KMS-11 (cell line): ENCODE results near the gene LARP4B.

Experiments
- H2AFZ ChIP-seq: fragments of 200-600 bp; sonication (generic); 2 replicates; pipeline ENCODE4 v1.6.1; 2016; ENCODE audit warnings: antibody characterized with exemption, mixed run types, low read depth
- H3K27ac ChIP-seq: fragments of 200-600 bp; sonication (generic); 2 replicates; pipeline ENCODE4 v1.6.1; 2016; ENCODE audit warnings: mild to moderate bottlenecking, mixed run types
- H3K27me3 ChIP-seq: fragments of 200-600 bp; sonication (generic); 2 replicates; pipeline ENCODE4 v1.6.1; 2017; ENCODE audit warnings: mild to moderate bottlenecking, low read depth, mixed run types, moderate library complexity; ENCODE audit not compliant: insufficient read depth
- H3K36me3 ChIP-seq: fragments of 200-600 bp; sonication (generic); 2 replicates; pipeline ENCODE4 v1.6.1; 2017; ENCODE audit warnings: mild to moderate bottlenecking, mixed run types; ENCODE audit not compliant: insufficient read depth
- H3K4me1 ChIP-seq: fragments of 200-600 bp; sonication (generic); 2 replicates; pipeline ENCODE4 v1.6.1; 2016; ENCODE audit warnings: mild to moderate bottlenecking, low read depth, mixed run types; ENCODE audit not compliant: poor library complexity, severe bottlenecking
- H3K4me2 ChIP-seq: fragments of 200-600 bp; sonication (generic); 2 replicates; pipeline ENCODE4 v1.7.0; 2016; ENCODE audit warnings: mild to moderate bottlenecking, mixed run types
- H3K4me3 ChIP-seq: fragments of 200-600 bp; sonication (generic); IDR thresholded peaks from 2 replicates; pipeline ENCODE4 v1.6.1; 2017; ENCODE audit warnings: low read depth, low read length, mixed read lengths; ENCODE audit not compliant: insufficient read depth
- H3K79me2 ChIP-seq: fragments of 200-600 bp; sonication (generic); 2 replicates; pipeline ENCODE4 v1.6.1; 2016; ENCODE audit warnings: low read depth, mixed run types; ENCODE audit not compliant: insufficient read depth
- H3K9ac ChIP-seq: fragments of 200-600 bp; sonication (generic); 2 replicates; pipeline ENCODE4 v1.6.1; 2016; ENCODE audit warnings: mild to moderate bottlenecking, mixed run types
- H4K20me1 ChIP-seq: fragments of 200-600 bp; sonication (generic); 2 replicates; pipeline ENCODE4 v1.6.1; 2016; ENCODE audit warnings: mild to moderate bottlenecking, mixed run types; ENCODE audit not compliant: insufficient read depth
- CTCF ChIP-seq: fragments of 200-600 bp; sonication (generic); conservative IDR thresholded peaks from 2 replicates; pipeline ENCODE4 v1.6.1; 2017; ENCODE audit warnings: low read depth, mild to moderate bottlenecking, antibody characterized with exemption, low read length, moderate library complexity, mixed read lengths

Gene LARP4B

GRCh38 chr10:846126-846685, 85.3 kb downstream of the LARP4B start:
- no peaks in the 10 kb centered on the region for H3K27me3 ChIP-seq
- peak overlapping the region; percentile 14; the same call in 1 of the 2 replicates for H3K4me2 ChIP-seq
- H3K27ac ChIP-seq: 0 out of 2 replicates have a peak overlapping the region, but pooled peaks have one; percentile 1
- H3K36me3 ChIP-seq: peaks cover 5% of the 10 kb centered on the region; the same call in 1 of the 2 replicates
- peaks cover 80% of the 10 kb centered on the region for H3K79me2 ChIP-seq
- H3K4me3 ChIP-seq: no peak overlapping the region
- no peak overlapping the region for H2AFZ ChIP-seq
- H4K20me1 ChIP-seq: peaks cover 10% of the 10 kb centered on the region; the same call in 1 of the 2 replicates
- peaks cover 49% of the 10 kb centered on the region for H3K4me1 ChIP-seq
- no peak for TF ChIP-seq CTCF
- no peak overlapping the region for H3K9ac ChIP-seq

- Histone ChIP-seq H3K9ac (no peak overlapping the region), H4K20me1 (peaks cover 10% of the 10 kb centered on the region; the same call in 1 of the 2 replicates), H2AFZ (no peak overlapping the region), H3K27ac (0 out of 2 replicates have a peak overlapping the region, but pooled peaks have one; percentile 1), H3K36me3 (peaks cover 9% of the 10 kb centered on the region; the same call in 1 of the 2 replicates), H3K4me2 (no peak overlapping the region; the same call in 1 of the 2 replicates), H3K79me2 (peaks cover 75% of the 10 kb centered on the region), H3K4me3 (no peak overlapping the region), H3K4me1 (peaks cover 49% of the 10 kb centered on the region), H3K27me3 (no peaks in the 10 kb centered on the region)
- TF ChIP-seq CTCF: no peak
Observed at GRCh38 chr10:845526-845925, 86.0 kb downstream of the LARP4B start.

- Histone ChIP-seq H3K79me2 (peaks cover 69% of the 10 kb centered on the region; the same call in 1 of the 2 replicates), H3K27ac (no peak overlapping the region), H3K27me3 (no peaks in the 10 kb centered on the region), H3K36me3 (peaks cover 9% of the 10 kb centered on the region; the same call in 1 of the 2 replicates), H3K9ac (no peak overlapping the region), H3K4me3 (no peak overlapping the region), H2AFZ (no peak overlapping the region), H3K4me1 (peaks cover 49% of the 10 kb centered on the region), H3K4me2 (no peak overlapping the region), H4K20me1 (peaks cover 10% of the 10 kb centered on the region; the same call in 1 of the 2 replicates)
- TF ChIP-seq CTCF: no peak
Observed at GRCh38 chr10:844552-844951, 87.0 kb downstream of the LARP4B start.

- H3K27ac ChIP-seq: no peak overlapping the region; the same call in 1 of the 2 replicates
- peaks cover 10% of the 10 kb centered on the region; the same call in 1 of the 2 replicates for H4K20me1 ChIP-seq
- H3K79me2 ChIP-seq: peaks cover 68% of the 10 kb centered on the region; the same call in 1 of the 2 replicates
- no peak for TF ChIP-seq CTCF
- no peak overlapping the region for H2AFZ ChIP-seq
- H3K4me2 ChIP-seq: no peak overlapping the region
- no peak overlapping the region for H3K9ac ChIP-seq
- peaks cover 49% of the 10 kb centered on the region for H3K4me1 ChIP-seq
- H3K36me3 ChIP-seq: peaks cover 13% of the 10 kb centered on the region; the same call in 1 of the 2 replicates
- no peaks in the 10 kb centered on the region for H3K27me3 ChIP-seq
- H3K4me3 ChIP-seq: no peak overlapping the region
Observed at GRCh38 chr10:843703-844102, 87.8 kb downstream of the LARP4B start.
